ENCODE data around the gene MMP3. TPM values are rescaled to one million over a fixed set of nuclear protein-coding genes. Genes with fewer than 3 reads are reported as not detected.

The MMP3 gene
- not detected in 2 replicates for total RNA-seq

GRCh38 chr11:102843489-102843888 lies at the start of gene MMP3:
MMP3 (minus strand) TSS chr11:102843609; CDS start chr11:102843546, 63 bp downstream.

GRCh38 chr11:102874852-102875251 lies 31.4 kb upstream of the MMP3 start, which contains the start of gene MMP12:
MMP12 (minus strand) TSS chr11:102874982; CDS start chr11:102874937, 45 bp downstream.

GRCh38 chr11:102798012-102798746 lies 45.2 kb downstream of the MMP3 start, which contains the start of gene MMP1:
MMP1 (minus strand) TSS chr11:102798160; CDS start chr11:102798092, 68 bp downstream.

Other genes with a start within 250 kb of the MMP3 start
- not detected in 2 replicates for gene MMP20, start 218.3 kb downstream of the MMP3 start, total RNA-seq
- gene MMP27, start 137.8 kb downstream of the MMP3 start, total RNA-seq: not detected in 2 replicates
- not detected in 2 replicates for gene MMP8, start 118.7 kb downstream of the MMP3 start, total RNA-seq
- gene MMP10, start 63.0 kb downstream of the MMP3 start, total RNA-seq: 0.19 TPM in 1 of 2 replicates, not detected in the other
- gene MMP1, start 45.4 kb downstream of the MMP3 start, total RNA-seq: 14.8 and 15.3 TPM in 2 replicates
- gene MMP12, start 31.4 kb upstream of the MMP3 start, total RNA-seq: not detected in 2 replicates
- not detected in 2 replicates for gene MMP13, start 112.1 kb upstream of the MMP3 start, total RNA-seq
- 61.4 and 94.2 TPM in 2 replicates for gene DCUN1D5, start 248.6 kb upstream of the MMP3 start, total RNA-seq